ENCODE data around the gene DGUOK.

The DGUOK gene

GRCh38 chr2:73981081-73982001 lies 54.7 kb downstream of the DGUOK start:
- DNase-seq (ENCODE audit: low read depth): no peak

- no peak for DNase-seq (ENCODE audit: low read depth)
These were observed 55.5 kb downstream of the DGUOK start for GRCh38 chr2:73982140-73982617.

- no peak for DNase-seq (ENCODE audit: low read depth)
These were observed 56.9 kb downstream of the DGUOK start for GRCh38 chr2:73983322-73984202.

GRCh38 chr2:73984203-73984921 lies 57.7 kb downstream of the DGUOK start, which contains the start of gene TET3:
Gene TET3, plus strand, starts transcription at chr2:73984910. Its CDS starts 1,494 bp downstream, at chr2:73986404.
- DNase-seq (ENCODE audit: low read depth): no peak

- no peak for DNase-seq (ENCODE audit: low read depth)
These were observed 58.2 kb downstream of the DGUOK start for GRCh38 chr2:73984922-73985307.

- peak; percentile 14 for DNase-seq (ENCODE audit: low read depth)
These were observed 58.8 kb downstream of the DGUOK start for GRCh38 chr2:73985308-73986084.

- DNase-seq (ENCODE audit: low read depth): no peak
These were observed 59.5 kb downstream of the DGUOK start for GRCh38 chr2:73986085-73986681.

GRCh38 chr2:73987109-73987947 lies 60.6 kb downstream of the DGUOK start:
- no peak for DNase-seq (ENCODE audit: low read depth)

GRCh38 chr2:73987948-73988700 lies 61.4 kb downstream of the DGUOK start:
- no peak for DNase-seq (ENCODE audit: low read depth)

GRCh38 chr2:73989972-73990371 lies 63.3 kb downstream of the DGUOK start:
- DNase-seq (ENCODE audit: low read depth): no peak

- DNase-seq (ENCODE audit: low read depth): no peak
These were observed 63.9 kb downstream of the DGUOK start for GRCh38 chr2:73990531-73990930.

- DNase-seq (ENCODE audit: low read depth): no peak
These were observed 65.4 kb downstream of the DGUOK start for GRCh38 chr2:73992036-73992435.

- peak; percentile 12 for DNase-seq (ENCODE audit: low read depth)
These were observed 66.7 kb downstream of the DGUOK start for GRCh38 chr2:73993376-73993775.

- no peak for DNase-seq (ENCODE audit: low read depth)
These were observed 67.1 kb downstream of the DGUOK start for GRCh38 chr2:73993778-73994177.

- DNase-seq (ENCODE audit: low read depth): no peak
These were observed 67.6 kb downstream of the DGUOK start for GRCh38 chr2:73994178-73994831.

- DNase-seq (ENCODE audit: low read depth): no peak
These were observed 69.1 kb downstream of the DGUOK start for GRCh38 chr2:73995810-73996209.

- DNase-seq (ENCODE audit: low read depth): no peak
These were observed 71.1 kb downstream of the DGUOK start for GRCh38 chr2:73997813-73998212.

GRCh38 chr2:73998451-73998850 lies 71.8 kb downstream of the DGUOK start:
- no peak for DNase-seq (ENCODE audit: low read depth)

- no peak for DNase-seq (ENCODE audit: low read depth)
These were observed 72.3 kb downstream of the DGUOK start for GRCh38 chr2:73998933-73999332.
